HCT116 (cell line): ENCODE data around the gene DNAJC3. TPM values are rescaled to one million over a fixed set of nuclear protein-coding genes. Genes with fewer than 3 reads are reported as not detected.
"Not testable (repeated sequence)": the region's sequence is repeated elsewhere in the genome, so short reads cannot be mapped to it uniquely, and the experiment has no call there.

Experiments
- ATAC-seq: fragments of 200-7000 bp; cut with Tn5 transposase; 2 replicates; pipeline ENCODE4 v1.9.1; 2020; ENCODE audit warnings: mild to moderate bottlenecking, moderate library complexity
- BruUV-seq: library from RNA; stranded (reverse); fragments of 400-500 nt; replicated peaks from 2 replicates; lab custom pipeline; 2021; lab: Mats Ljungman, UMichigan
- CTCF ChIA-PET: fragments of 300-600 bp; sonication (Branson Sonifier 250); formaldehyde crosslinking; loops from one replicate; lab custom pipeline; 2021; ENCODE audit warnings: antibody characterized with exemption; lab: Charles Lee
- POLR2A ChIA-PET: fragments of 300-600, 350-600 bp; sonication (Branson Sonifier 250); formaldehyde crosslinking; loops from one replicate; lab custom pipeline; 2021; ENCODE audit warnings: antibody characterized with exemption; lab: Charles Lee
- RAD21 ChIA-PET, 2 experiments: fragments of 300-600 bp; sonication (Branson Sonifier 250); formaldehyde crosslinking; loops; one replicate each; lab custom pipeline; 2023; ENCODE audit warnings: low total read pairs in 2 of 2; ENCODE audit not compliant: uncharacterized antibody in 2 of 2, unreplicated experiment in 2 of 2, low non-redundant PET in 1 of 2; lab: Charles Lee
- DNase-seq: peaks from one replicate; pipeline ENCODE4 v3.0.0-alpha.2; 2010; ENCODE audit warnings: low read depth, low spot score
- H2AFZ ChIP-seq: fragments of 200-600 bp; shearing (Covaris generic), sonication (generic); 2 replicates; pipeline ENCODE4 v1.6.1; 2017; ENCODE audit warnings: low read depth, mixed run types, mixed read lengths, antibody characterized with exemption, low read length; ENCODE audit not compliant: poor library complexity, severe bottlenecking
- H3K27ac ChIP-seq: 2 replicates; pipeline ENCODE4 v1.5.1; 2012; ENCODE audit warnings: low read depth, low read length
- H3K27me3 ChIP-seq: fragments of 200-600 bp; sonication (generic); 2 replicates; pipeline ENCODE4 v1.6.1; 2016; ENCODE audit warnings: mixed run types, low read length, mixed read lengths; ENCODE audit not compliant: insufficient read depth
- H3K36me3 ChIP-seq, 2 experiments: fragments of 200-500 bp in 1 of 2; fragments of 200-600 bp in 1 of 2; sonication (Bioruptor generic) in 1 of 2; sonication (generic) in 1 of 2; 2 replicates each; pipeline versions ENCODE4 v1.5.1 to v1.6.1; 2014 to 2016; ENCODE audit warnings: low read length in 2 of 2, inconsistent platforms in 1 of 2, mixed read lengths in 1 of 2, mixed run types in 1 of 2; ENCODE audit not compliant: insufficient read depth in 2 of 2, control insufficient read depth in 1 of 2
- H3K4me1 ChIP-seq, 2 experiments: fragments of 200-600 bp in 1 of 2; sonication (generic) in 1 of 2; 2 replicates each; pipeline versions ENCODE4 v1.5.1 to v1.6.1; 2012 to 2017; ENCODE audit warnings: low read length in 2 of 2, inconsistent platforms in 1 of 2, mild to moderate bottlenecking in 1 of 2, mixed read lengths in 1 of 2, mixed run types in 1 of 2, moderate library complexity in 1 of 2; ENCODE audit not compliant: insufficient read depth in 2 of 2, control insufficient read depth in 1 of 2
- H3K4me2 ChIP-seq: fragments of 200-600 bp; sonication (generic); 2 replicates; pipeline ENCODE4 v1.6.1; 2017; ENCODE audit warnings: mixed run types, low read length, mixed read lengths
- H3K4me3 ChIP-seq, 2 experiments: fragments of 200-600 bp in 1 of 2; sonication (generic) in 1 of 2; replicated peaks in 1 of 2; 2 replicates each; pipeline ENCODE4 v1.5.1; 2011 to 2016; ENCODE audit warnings: low read length in 2 of 2, control low read depth in 1 of 2, low read depth in 1 of 2, mild to moderate bottlenecking in 1 of 2, mixed read lengths in 1 of 2, mixed run types in 1 of 2
- H3K79me2 ChIP-seq: fragments of 200-600 bp; sonication (generic); 2 replicates; pipeline ENCODE4 v1.6.1; 2017; ENCODE audit warnings: mild to moderate bottlenecking, mixed run types, low read length, moderate library complexity, mixed read lengths; ENCODE audit not compliant: insufficient read depth
- H3K9ac ChIP-seq: fragments of 200-600 bp; sonication (generic); 2 replicates; pipeline ENCODE4 v1.6.1; 2016; ENCODE audit warnings: low read length, mixed read lengths
- H3K9me2 ChIP-seq: fragments of 200-600 bp; sonication (generic), shearing (Covaris generic); 2 replicates; pipeline ENCODE4 v1.6.1; 2017; ENCODE audit warnings: mixed run types, mild to moderate bottlenecking, moderate library complexity; ENCODE audit not compliant: insufficient read depth
- H3K9me3 ChIP-seq, 2 experiments: fragments of 200-500 bp in 1 of 2; fragments of 200-600 bp in 1 of 2; sonication (Bioruptor generic) in 1 of 2; sonication (generic) in 1 of 2; 2 replicates each; pipeline ENCODE4 v1.6.1; 2014 to 2017; ENCODE audit warnings: low read length in 2 of 2, mixed read lengths in 2 of 2, inconsistent platforms in 1 of 2, low read depth in 1 of 2, mild to moderate bottlenecking in 1 of 2, mixed run types in 1 of 2, moderate library complexity in 1 of 2; ENCODE audit not compliant: control insufficient read depth in 1 of 2, insufficient read depth in 1 of 2
- H4K20me1 ChIP-seq: fragments of 200-600 bp; sonication (generic), shearing (Covaris generic); 2 replicates; pipeline ENCODE4 v1.6.1; 2017; ENCODE audit warnings: mixed run types, mild to moderate bottlenecking, moderate library complexity; ENCODE audit not compliant: insufficient read depth
- RAD21 ChIP-seq: IDR thresholded peaks from 2 replicates; pipeline ENCODE4 v1.6.1; 2012; ENCODE audit warnings: low read depth, mild to moderate bottlenecking
- REST ChIP-seq: IDR thresholded peaks from 2 replicates; pipeline ENCODE4 v1.6.1; 2012; ENCODE audit warnings: low read depth
- SP1 ChIP-seq: IDR thresholded peaks from 2 replicates; pipeline ENCODE4 v1.6.1; 2012; ENCODE audit warnings: low read depth
- ZFX ChIP-seq: fragments of 450-650 bp; IDR thresholded peaks from 2 replicates; pipeline ENCODE4 v1.6.1; 2017
- ZNF274 ChIP-seq: fragments of 200-500 bp; sonication (Bioruptor generic); IDR thresholded peaks from 2 replicates; pipeline ENCODE4 v1.6.1; 2014; ENCODE audit warnings: mild to moderate bottlenecking, low read depth, low read length, inconsistent platforms
- intact Hi-C: fragments of 100-400 bp; cut with micrococcal nuclease; formaldehyde crosslinking; loops from 2 replicates; pipeline ENCODE4 v1.10.0; 2022
- total RNA-seq: library from RNA; stranded (reverse); gene quantifications from one replicate; pipeline ENCODE4 v1.2.1, GENCODE V29; 2021; ENCODE audit not compliant: unreplicated experiment

DNAJC3 gene
- total RNA-seq, 1 experiment from 2014 or later, result 28.5 TPM

GRCh38 chr13:95787356-95788099, 110.6 kb downstream of the DNAJC3 start:
- no peak overlapping the region for H3K4me2 ChIP-seq
- no TSS peak for BruUV-seq
- no peaks in the 10 kb centered on the region; a peak in 1 of 4 replicates for H3K36me3 ChIP-seq
- ChIA-PET RAD21 (no interaction called here), CTCF (no interaction called here), POLR2A (no interaction called here)
- H4K20me1 ChIP-seq, result no peaks in the 10 kb centered on the region
- peaks cover 11 to 14% of the 10 kb centered on the region in 2 experiments for H3K4me1 ChIP-seq
- no peaks in the 10 kb centered on the region for H3K9me3 ChIP-seq
- H2AFZ ChIP-seq, result no peak overlapping the region
- no peak overlapping the region for H3K9ac ChIP-seq
- intact Hi-C loops, result no loop called here
- no peak for DNase-seq
- no peaks in the 10 kb centered on the region for H3K27me3 ChIP-seq
- TF ChIP-seq RAD21 (no peak), REST (no peak), ZFX (no peak), ZNF274 (no peak)
- no peaks in the 10 kb centered on the region for H3K79me2 ChIP-seq
- H3K27ac ChIP-seq, result no peak overlapping the region
- H3K4me3 ChIP-seq, result no peak overlapping the region
- no peaks in the 10 kb centered on the region for H3K9me2 ChIP-seq
- no peak for ATAC-seq

- ATAC-seq (no peak), DNase-seq (no peak)
- Histone ChIP-seq H3K9ac (no peak overlapping the region), H3K4me2 (no peak overlapping the region), H3K9me3 (no peaks in the 10 kb centered on the region), H3K4me1 (peaks cover 11 to 14% of the 10 kb centered on the region in 2 experiments), H2AFZ (no peak overlapping the region), H3K36me3 (peaks cover 0 to 3% of the 10 kb centered on the region in 2 experiments; a peak in 1 of 4 replicates), H3K4me3 (no peak overlapping the region), H3K9me2 (no peaks in the 10 kb centered on the region), H3K79me2 (no peaks in the 10 kb centered on the region), H3K27me3 (no peaks in the 10 kb centered on the region), H4K20me1 (no peaks in the 10 kb centered on the region), H3K27ac (no peak overlapping the region)
- ChIA-PET CTCF (no interaction called here), RAD21 (no interaction called here), POLR2A (no interaction called here)
- TF ChIP-seq SP1, result no peak
- intact Hi-C loops, result no loop called here
- no TSS peak for BruUV-seq
Measured at GRCh38 chr13:95788100-95788463, 111.1 kb downstream of the DNAJC3 start.

GRCh38 chr13:95789315-95789714, 112.4 kb downstream of the DNAJC3 start:
- H3K4me3 ChIP-seq, BruUV-seq, H3K27me3 ChIP-seq, H3K9me3 ChIP-seq, H4K20me1 ChIP-seq, POLR2A ChIA-PET, H2AFZ ChIP-seq, H3K27ac ChIP-seq, ATAC-seq, DNase-seq, CTCF ChIA-PET, H3K9ac ChIP-seq, intact Hi-C loops, H3K4me1 ChIP-seq, H3K79me2 ChIP-seq, H3K9me2 ChIP-seq, H3K4me2 ChIP-seq, H3K36me3 ChIP-seq: not testable (repeated sequence)
- RAD21 ChIA-PET, result interaction anchor here in 1 of 2 experiments (0.7 kb wide), 1 partner anchor 118 kb away, joined by 3 read pairs; no protein-coding TSS in a partner anchor
